C1 segment of cervical spinal cord (tissue), 14 donors: Measurements from ENCODE around the gene TRIM33.
"Not testable (repeated sequence)": the region's sequence is repeated elsewhere in the genome, so short reads cannot be mapped to it uniquely, and the experiment has no call there.

Experiments
- DNase-seq, 14 donors: peaks; one replicate each; lab custom pipeline; 2025; lab: John Stamatoyannopoulos, UW

Gene TRIM33

DNA sequence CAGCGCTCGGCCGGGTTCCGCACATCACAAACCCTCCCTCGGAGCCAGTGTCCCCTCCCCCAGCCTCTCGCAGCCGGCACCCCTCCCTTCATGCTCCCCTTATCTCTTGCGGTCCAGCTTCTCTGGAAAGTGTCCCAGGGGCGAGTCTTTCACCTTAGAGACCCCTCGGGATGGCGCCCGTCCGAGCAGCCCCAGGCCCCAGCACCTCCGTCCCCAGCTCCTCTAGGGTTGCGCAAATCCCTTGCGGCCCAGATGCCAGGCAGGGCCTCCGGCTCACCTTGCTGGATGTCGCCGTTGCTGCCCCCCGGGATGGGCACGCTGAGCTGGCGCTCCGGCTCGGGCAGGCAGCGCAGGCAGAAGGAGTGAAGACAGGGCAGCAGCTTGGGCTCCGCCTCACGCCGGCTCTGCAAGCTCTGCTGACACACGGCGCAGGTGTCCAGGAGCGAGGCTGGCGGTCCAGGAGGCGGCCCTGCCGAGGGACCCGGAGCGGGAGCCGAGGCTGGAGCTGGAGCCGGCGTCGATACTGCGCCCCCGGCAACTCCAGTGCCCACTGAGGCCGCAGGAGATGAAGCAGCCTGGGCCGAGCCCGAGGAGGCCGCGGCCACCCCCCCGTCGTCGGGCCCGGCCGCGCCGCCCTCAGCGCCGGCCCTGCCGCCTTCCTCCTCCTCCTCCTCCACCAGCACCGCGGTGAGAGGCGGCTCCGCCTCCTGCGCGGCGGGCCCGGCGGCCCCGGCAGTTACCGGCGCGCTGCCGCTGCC is 550 bp downstream of the TRIM33 start:
- peak in 10 of 14 donors; percentile 17 to 63 (median 50) for DNase-seq

- peak in 2 of 14 donors; percentile 17 to 29 for DNase-seq
Observed at GRCh38 chr1:114509596-114510273, 1.3 kb downstream of the TRIM33 start.

- DNase-seq, result no peak
Observed at GRCh38 chr1:114508386-114508898, 2.6 kb downstream of the TRIM33 start.

GRCh38 chr1:114507513-114507912 is 3.5 kb downstream of the TRIM33 start:
- no peak for DNase-seq

GRCh38 chr1:114505148-114505561 is 5.8 kb downstream of the TRIM33 start:
- DNase-seq, result no peak

- no peak for DNase-seq
Observed at GRCh38 chr1:114503916-114504422, 7.0 kb downstream of the TRIM33 start.

- no peak for DNase-seq
Observed at GRCh38 chr1:114502080-114502479, 8.9 kb downstream of the TRIM33 start.

DNA sequence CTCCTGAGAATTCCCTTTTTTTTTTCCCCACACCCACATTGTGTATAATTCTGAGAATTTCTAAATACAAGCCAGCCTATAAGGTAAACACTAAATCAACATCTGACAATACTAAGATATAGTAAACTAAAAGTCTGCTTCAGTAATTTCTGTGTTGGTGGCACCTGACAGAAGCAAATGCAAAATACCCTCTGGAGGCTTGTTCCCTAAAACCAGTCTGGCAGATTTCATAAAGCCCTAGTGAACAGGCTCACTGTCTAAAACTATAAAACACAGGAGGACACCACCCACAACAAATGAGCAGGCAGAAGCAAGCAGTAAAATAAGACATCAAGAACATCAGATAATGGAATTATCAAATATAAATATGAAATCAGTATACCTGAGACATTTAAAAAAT is 11.5 kb downstream of the TRIM33 start:
- DNase-seq, result no peak

DNA sequence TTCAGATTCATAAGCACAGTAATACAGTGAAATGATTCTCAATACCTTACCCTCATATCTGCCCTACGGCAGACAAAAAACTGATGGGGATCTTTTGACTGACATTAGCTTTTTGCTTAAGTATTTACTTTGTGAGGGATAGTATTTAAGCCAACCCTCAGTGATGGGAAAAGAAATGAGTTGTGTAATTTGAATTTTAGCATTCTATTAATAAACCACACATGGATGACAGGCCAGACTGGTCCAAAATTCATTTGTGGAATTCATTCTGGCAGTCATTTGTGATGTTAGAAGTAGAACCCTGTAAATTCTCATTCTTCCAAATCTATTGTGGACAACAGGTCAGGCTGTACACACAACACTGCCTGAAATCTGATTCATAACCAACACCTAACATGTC is 14.9 kb downstream of the TRIM33 start:
- DNase-seq, result no peak

GRCh38 chr1:114495486-114495885 is 15.5 kb downstream of the TRIM33 start:
- no peak for DNase-seq

DNA sequence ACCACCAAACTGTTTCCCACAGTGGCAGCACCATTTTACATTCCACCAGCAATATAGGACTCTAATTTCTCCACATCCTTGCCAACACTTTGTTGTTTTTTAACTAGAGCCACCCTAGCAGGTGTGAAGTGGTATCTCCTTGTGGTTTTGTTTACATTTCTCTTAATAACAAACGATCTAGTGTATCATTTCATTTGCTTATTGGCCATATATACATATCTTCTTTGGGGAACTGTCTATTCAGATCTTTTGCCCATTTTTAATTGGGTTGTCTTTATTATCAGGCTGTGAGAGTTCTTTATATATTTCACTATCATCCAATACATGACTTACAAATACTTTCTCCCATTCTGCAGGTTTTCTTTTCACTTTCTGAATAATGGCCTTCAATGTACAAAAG is 18.0 kb downstream of the TRIM33 start:
- DNase-seq, result no peak

DNA sequence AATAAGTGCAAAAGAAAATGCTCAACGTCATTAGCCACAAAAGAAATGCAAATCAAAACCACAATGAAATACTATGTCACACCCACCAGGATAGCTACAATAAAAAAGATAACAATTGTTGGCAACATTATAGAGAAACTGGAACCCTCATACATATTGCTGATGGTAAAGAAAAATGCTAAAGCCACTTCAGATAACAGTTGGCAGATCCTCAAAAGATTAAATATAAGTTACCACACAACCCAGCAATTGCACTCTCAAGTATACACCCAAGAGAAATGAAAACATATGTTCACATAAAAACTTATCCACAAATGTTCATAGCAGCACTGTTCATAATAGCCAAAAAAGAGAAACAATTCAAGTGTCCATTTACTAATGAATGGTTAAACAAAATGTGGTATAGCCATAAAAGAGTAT is 20.7 kb downstream of the TRIM33 start:
- no peak for DNase-seq

- no peak for DNase-seq
Observed at GRCh38 chr1:114488739-114489138, 22.3 kb downstream of the TRIM33 start.

DNA sequence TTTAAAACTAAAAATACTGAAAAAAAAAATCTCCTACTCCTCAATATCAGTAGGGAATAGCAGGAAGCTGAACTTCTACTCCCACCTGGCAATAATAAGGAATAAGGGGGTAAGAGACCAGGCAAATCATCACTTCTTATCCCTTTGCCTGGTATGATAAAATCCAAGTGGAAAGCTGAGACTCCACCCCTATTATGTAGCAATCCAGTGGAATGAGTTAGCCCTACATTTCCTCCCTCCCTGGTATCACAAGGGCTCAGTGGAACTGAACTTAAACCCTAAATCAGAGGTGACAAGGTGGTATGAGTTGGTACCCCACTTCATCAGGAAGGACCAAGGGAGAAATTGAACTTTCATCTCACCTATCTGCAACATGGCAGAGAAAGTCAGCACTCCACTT is 25.7 kb downstream of the TRIM33 start:
- no peak for DNase-seq

GRCh38 chr1:114482585-114482984 is 28.4 kb downstream of the TRIM33 start:
- DNase-seq, result no peak

DNA sequence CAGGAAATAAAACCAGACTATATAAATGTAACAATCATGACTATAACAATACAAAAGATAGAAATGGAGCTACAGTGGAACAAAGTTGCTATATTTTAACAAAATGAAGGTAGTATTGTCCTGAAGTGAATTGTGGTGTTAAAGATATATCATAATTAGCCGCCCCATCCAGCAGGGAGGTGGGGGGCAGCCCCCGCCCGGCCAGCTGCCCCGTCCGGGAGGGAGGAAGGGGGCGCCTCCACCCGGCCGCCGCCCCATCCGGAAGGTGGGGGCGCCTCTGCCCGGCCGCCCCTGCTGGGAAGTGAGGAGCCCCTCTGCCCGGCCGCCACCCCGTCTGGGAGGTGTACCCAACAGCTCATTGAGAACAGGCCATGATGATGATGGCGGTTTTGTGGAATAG is 31.4 kb downstream of the TRIM33 start:
- not testable (repeated sequence) for DNase-seq

DNA sequence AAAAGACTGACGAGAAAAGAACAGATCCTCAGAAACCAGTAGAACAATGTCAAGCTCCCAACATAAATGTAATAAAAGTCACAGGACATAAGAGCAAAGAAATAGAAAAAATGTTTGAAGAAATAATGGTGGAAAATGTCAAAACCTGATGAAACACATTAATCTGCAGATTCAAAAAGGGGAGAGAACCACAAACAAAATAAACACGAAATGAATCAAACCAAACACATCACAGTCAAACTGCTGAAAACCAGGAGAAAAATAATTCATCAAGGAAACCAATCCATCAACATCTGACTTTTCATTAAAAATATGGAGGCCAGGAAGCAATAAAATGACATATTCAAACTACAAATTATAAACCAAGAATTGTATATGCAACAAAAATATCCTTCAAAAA is 31.9 kb downstream of the TRIM33 start:
- no peak for DNase-seq

DNA sequence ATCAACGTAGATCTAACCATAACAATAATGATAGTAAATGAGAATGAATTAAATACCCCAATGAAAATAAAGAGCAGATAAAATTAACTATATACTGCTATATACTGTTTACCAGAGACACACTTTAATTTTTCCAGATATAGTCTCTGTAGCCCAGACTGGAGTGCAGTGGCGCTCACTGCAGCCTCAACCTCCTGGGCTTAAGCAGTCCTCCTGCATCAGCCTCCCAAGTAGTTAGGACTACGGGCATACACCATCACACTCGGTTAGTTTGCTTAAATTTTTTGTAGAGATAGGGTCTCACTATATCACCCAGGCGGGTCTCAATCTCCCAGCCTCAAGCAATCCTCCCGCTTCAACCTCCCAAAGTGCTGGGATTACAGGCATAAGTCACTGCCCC is 37.2 kb downstream of the TRIM33 start:
- no peak for DNase-seq

DNA sequence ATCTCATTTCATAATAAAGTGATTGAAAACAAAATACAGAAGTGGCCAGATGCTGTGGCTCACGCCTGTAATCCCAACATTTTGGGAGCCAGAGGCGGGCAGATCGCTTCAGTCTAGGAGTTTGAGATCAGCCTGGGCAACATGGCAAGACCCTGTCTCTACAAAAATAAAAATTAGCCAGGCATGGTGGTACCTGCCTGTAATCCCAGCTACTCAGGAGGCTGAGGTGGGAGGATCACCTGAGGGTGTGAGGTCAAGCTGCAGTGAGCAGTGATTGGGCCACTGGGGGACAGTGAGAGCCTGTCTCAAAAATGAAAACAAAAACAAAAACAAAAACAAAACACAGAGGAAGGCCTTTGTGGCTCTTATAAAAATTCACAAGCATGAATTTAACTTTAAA is 38.6 kb downstream of the TRIM33 start:
- DNase-seq, result no peak

GRCh38 chr1:114470681-114471080 is 40.3 kb downstream of the TRIM33 start:
- no peak for DNase-seq

DNA sequence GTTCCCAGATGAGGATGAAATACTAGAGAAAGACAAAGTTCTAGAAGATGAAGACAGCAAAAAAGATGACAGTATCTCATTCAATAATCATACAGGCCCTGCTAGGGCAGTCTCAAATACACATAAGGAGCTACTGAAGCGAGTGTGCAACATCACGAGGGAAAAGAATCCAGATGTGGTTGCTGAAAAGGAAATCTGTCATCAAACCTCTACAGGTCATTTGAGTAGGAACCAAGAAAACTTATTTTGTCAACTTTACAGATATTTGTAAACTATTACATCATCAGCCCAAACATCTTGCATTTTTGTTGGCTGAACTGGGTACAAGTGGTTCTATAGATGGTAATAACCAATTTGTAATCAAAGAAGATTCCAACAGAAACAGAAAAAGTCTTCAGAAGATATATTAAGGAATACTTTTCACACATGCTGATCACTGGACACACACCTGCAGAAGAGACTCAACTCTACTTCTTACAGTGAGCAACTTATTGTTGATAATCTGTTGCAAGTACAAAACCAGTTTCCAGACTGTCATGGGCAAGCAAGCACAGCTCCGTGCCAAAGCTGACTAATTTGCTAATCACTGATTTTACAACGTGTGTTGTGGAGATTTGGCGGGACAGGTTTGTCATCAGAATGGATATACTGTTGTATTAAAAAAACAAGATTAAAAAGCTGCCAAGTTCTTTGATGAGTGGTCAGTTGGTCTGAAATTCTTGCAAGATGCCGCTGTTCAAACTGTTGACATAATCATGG is 42.1 kb downstream of the TRIM33 start:
- no peak for DNase-seq

DNA sequence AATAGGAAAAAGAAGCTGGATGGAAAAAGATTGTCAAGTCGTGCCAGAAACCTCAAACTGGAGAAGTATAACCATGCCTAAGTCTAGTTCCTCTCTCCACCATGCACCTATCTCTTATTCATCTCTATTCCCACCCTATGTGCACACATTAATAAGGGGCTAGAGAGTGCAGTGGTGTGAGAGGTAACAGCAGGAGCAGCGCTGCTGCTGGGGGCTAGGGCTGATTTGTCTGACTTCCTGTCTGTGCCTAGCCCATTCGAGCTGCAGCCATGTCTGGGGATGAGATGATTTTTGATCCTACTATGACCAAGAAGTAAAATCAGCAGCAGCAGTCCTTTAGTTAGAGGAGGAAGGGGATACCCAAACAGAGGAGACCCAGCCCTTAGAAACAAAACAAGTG is 43.0 kb downstream of the TRIM33 start:
- no peak for DNase-seq
